ENCODE data around the gene NUDT21.

GRCh38 chr16:56493815-56494214 is 42.7 kb upstream of the NUDT21 start:
- TF ChIP-seq CTCF (IDR thresholded peaks at IDR 0.05), result no peak
- no peak for TF ChIP-seq POLR2A (IDR thresholded peaks at IDR 0.05)
